CD4-positive, alpha-beta T cell treated with Interferon gamma for 1 hour (primary cell): Measurements from ENCODE around the gene EXOC4.

ENCODE experiments used
- DNase-seq: peaks from one replicate; pipeline ENCODE4 v3.0.0-alpha.2; 2020

EXOC4 gene

DNA sequence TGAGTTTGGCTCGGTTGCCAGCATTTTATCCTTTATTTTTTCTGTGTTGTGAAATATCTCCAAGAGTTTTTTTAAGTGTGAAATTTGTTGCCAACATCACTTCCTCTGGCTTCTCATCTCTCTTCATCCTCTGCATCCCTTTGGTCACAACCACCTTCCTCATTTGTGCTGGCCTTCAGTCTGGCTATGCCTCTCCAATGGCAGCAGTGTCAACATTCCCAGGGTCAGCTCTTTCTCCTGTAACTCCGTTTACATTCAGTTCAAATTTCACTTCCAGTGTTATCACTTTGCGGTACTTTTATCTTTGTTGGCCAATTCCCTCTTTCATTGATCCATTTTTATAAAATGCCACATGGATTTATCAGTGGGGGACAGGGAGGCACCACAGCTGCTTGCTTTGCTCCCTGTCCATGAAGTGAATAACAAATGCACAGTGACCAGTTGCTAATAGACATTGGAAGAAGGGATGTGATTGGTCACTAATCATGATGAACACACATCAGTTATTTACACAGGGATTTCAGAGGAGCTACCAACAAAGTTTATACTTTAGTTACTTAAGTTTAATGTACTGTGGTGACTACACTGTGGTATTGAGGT, 562.8 kb downstream of the EXOC4 start:
- DNase-seq: no peak

DNA sequence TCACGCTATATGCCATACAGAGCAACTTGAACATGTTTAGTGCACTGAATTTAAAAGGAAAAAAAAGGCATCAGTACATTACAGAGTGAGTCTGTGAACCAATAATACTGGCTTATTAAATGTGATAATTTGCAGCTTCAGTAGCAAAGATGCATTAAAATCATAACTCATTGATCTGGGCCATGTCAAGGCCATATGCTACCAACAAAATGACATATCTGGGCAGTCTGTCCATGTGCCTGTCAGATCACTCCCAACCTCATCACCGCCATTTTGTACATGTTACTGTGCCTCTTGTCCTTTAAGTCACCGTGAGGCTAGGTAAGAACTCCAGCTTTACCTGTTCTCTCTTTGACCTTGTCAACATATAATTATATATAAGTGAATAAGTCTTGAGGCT, 566.8 kb downstream of the EXOC4 start:
- DNase-seq: no peak

DNA sequence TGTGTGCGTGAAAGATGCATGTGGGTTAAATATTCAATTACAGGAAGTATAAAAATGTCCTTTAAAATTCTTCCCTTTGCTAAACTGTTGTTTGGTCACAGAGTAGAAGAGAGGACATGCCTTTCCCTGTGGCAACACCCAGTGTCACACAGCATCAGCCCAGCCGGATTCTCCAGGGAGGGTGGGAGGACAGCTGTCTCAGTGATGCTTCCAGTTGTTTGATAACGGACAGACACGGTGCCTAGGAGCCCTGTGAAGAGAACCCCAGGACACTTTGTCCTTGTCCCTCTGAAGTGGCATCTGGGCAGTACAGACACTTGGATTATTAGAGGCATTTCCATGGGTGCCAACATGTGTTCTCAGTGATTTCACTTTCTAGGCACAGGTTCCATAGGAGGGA, 567.7 kb downstream of the EXOC4 start:
- DNase-seq: no peak

DNA sequence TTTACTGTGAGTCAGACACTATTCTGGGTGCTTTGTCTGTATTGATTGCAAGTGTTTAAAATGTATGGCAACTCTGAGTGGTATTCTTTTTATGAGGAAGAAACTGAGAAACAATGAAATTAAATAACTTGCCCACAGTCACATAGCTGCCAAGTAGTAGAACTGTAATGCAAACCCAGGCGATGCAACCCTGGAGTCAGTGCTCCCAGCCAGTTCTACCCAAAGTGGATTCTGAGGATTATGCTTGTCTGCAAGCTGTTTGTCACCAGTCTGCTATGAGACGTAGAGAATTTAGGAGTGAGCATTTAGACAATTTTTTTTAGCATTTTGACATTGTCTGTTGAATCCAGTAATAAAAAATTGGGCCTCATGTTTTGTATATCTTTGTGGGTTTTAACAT, 568.3 kb downstream of the EXOC4 start:
- DNase-seq: no peak

DNA sequence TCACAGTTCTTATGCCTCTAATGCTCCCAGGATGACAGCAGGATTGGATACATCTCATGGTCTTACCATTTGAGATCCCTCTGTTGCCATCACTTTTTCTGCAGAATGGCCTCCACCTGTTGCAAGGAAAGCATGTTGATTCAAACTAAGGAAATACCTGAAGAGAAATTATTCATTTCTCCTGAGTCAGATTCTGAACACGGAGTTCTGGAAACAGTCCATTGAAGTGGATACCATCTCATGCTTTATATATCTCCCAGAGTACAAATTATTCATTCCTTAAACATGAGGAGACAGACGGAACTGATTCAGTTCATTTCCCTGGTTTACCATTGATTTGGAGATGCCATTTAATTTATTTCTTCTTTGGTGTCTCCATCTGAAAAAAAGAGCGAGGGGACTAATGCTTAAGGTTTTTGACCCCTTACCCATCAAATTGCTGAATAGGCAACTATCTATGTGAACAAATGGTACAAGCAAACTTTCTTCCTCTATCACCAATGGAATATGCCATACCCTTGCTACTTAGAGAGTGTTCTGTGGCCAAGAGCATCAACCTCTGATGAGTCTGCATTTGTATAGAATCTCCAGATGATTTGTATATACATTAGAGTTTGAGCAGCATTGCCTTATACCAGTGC, 569.2 kb downstream of the EXOC4 start:
- DNase-seq: no peak

DNA sequence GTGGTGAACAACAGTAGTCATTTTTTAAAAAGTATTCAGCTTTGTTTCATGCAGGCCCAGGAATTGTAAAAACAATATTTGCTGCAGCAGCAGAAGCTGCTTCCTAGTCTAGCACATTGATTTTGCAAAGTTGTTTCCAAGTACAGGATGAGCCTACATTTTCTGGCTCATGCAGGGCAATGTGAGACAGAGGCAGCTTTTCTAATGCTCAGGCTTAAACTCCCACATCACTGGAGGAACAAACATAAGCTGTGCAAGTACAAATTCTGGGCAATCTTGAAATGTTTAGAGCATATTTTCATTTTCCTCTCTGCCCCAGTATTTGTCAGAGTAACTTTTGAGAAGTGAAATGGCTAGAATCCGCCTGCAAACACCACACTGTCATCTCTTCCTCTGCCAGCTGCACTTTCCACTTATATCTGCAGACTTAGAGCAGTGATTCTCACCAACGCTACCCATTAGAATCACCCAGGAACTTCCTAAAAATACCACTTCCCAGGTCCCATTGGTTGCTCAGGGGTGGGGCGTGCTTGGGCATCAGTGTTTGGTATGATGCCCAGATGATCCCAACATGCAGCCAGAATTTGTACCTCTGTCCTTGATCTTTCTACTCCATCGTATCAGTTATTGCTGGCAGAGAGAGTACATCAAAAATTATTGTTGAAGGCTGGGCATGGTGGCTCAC, 570.1 kb downstream of the EXOC4 start:
- DNase-seq: no peak

DNA sequence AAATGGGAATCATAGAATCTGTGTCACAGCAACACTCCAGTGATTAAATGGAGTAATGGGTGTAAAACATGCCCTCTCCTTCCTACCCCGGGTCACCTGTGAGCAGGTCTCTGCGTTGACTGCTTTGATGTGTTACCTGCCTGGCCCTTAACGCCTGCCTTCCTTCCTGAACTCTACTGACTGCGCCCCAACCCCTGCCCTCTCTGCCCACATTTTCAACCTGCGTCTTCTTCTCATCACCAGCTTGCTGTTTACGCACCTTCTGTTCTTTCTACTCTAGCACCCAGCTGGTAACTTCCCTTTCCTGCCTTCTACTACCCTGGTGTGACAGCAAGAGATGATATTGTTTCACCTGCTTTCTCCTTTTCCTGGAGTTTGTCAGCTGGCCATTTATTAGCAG, 571.3 kb downstream of the EXOC4 start:
- DNase-seq: no peak

DNA sequence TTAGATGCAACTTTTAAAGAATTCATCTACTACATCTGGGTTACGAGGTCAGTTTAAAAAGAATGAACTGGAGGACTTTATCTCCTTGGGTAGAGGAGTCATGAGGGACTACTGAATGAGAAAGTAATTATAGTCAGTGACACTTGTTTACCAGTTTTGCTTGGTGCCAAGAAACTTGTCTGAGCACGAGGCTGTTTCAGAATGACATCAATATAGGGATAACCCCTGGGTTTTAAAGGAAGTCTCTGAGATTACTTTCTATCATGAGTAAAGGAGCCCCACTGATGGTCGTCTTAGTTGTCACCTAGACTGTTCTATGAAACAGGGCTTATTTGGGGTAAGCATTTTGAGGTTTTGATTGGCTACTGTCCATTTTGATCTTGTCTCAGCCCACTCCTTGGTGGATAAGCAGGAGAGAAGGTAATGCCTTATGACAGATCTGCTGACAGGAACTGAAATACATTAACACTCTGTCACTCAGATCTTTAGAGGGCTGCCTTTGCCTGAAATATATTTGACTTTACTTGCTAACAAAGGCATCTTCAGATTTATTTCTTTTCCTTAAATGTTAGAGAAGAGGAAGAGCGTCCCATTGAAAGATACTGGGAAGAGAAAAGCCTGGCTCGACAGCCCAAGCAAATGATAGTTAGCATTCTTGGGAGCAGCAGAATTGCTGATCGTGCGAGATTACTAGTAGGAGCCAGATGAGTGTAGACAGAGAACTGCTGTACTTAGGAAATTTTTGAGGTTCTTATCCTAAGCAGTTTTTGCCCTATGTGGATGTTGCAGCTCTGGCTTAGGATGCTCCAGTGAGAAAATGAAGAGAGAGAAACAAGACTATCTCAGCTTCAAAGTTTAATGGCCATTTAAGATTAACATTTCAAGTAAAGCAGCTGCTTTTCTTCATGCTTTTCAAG, 575.1 kb downstream of the EXOC4 start:
- no peak for DNase-seq

DNA sequence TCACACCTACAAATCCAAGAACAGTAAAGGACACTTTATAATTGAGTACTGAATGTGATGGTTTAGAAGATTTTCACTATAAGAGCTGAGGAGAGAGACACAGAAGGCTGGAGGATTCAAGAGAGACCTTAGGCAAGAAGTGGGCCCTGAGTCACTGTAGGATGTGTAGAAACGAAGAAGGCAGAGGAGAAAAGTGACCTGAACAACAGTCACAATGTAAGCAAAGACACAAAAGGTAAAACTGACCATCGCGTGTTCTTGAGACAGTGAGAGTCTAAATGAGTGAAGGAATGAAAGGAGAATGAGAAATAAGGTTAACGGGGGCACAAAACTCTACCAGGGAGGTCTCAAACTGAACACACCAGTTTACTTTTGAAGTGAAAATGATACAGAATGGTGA, 576.0 kb downstream of the EXOC4 start:
- no peak for DNase-seq

DNA sequence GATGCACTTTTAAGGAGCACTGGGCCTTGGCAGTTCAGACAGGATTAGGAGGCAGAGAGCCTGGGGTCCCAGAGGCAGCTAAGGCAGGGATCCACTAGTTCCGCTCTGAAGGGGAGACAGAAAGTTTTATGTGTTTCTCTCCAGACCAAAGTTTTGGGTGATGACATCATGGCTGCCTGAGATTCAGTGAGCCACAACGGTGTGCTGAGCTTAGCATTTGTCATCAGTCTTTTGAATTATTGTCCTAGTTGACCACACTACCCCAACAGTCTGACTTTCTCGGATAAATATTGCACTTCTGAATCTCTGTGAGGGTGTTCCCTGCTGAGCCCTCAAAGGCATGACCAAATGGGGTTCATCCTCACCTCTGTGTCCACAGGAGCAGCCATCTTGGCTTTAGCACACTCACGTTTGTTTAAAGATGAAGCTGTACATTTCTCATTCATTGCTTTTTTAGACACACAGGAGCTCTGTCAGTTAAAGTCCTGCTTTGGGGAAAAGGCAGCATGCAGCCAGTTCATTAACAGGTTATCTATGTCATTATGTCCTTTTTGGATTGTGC, 576.5 kb downstream of the EXOC4 start:
- no peak for DNase-seq

DNA sequence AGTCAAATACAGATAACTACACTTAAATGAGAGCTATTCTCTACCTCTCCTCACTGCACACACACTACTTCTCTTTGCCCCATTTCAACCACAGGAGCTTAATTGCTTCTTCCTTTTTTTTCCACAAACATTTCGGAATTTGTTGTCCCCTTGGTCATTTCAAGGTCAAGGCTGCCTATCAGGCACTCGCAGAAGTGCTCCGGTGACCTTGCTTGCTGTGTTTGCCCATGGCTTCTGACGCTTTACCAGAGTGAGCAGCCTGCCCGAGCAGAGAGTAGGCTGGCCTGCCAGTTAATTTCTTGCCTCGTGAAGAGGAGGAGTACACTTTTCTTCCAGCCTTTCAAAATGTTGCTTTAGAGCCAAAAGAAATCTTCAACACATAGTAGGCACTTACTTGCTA, 577.2 kb downstream of the EXOC4 start:
- DNase-seq: no peak

DNA sequence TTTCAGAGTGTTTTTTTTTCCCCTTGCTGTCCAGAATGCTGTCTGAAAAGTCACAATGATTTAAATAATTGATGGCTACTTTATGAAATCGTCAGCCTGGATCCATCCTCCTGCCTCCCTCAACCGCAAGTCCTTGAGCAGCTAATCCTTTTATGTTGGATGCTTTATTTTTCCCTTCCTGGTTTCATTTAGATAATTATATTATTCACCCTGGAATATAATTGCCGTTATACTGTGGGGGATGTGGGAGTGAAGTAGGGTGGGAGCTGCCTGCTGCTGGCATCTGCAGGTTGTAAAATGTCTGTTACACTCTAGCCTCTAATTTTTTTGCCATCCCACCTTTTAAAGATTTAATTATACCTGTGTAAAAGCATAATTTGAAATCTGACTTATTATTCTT, 583.8 kb downstream of the EXOC4 start:
- no peak for DNase-seq

DNA sequence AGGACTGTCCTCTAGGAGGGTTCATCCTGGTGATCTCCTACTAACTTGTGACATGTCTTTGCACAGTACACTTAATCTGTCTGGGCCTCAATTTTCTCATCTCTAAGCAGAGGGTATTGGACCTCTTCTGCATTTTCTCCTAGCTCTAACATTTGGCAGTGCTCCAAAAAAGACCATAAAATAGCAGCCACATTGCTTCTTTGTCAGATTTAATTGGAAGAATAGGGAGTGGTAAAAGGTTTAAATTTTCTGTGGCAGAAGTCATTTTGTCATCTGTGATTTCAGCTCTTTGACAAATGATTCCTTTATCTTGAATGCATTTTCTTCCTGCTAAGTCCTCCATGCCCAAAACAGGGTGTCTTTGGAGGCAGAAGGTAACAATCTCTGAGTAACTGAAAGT, 584.3 kb downstream of the EXOC4 start:
- DNase-seq: no peak

DNA sequence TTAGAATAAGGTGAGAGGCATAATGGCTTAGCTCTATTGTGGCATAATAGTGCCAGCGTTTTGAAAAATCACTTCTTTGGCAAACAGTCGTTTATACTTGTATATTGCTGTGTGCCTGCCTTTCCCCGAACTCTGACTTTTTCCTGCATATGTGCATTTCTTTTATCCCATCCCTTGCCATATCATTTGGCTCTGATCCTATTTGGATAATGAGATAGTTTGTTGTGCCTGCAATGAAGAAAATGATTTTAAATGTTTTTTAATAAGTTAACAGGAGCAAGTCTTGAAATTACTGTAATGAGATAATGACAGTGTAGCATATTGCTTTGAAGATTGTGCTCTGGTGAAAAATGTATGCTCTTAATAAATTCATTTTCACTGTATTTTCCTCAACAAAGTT, 586.2 kb downstream of the EXOC4 start:
- no peak for DNase-seq

DNA sequence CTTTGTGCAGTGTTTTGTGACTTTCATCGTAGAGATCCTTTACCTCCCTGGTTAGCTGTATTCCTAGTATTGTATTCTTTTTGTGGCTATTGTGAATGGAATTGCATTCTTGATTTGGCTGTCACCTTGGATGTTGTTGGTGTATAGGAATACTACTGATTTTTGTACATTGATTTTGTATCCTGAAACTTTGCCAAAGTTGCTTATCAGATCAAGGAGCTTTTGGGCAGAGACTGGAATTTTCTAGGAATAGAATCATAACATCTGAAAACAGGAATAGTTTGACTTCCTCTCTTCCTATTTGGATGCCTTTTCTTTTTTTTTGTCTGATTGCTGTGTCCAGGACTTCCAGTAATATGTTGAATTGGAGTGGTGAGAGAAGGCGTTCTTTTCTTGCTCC, 590.5 kb downstream of the EXOC4 start:
- no peak for DNase-seq

DNA sequence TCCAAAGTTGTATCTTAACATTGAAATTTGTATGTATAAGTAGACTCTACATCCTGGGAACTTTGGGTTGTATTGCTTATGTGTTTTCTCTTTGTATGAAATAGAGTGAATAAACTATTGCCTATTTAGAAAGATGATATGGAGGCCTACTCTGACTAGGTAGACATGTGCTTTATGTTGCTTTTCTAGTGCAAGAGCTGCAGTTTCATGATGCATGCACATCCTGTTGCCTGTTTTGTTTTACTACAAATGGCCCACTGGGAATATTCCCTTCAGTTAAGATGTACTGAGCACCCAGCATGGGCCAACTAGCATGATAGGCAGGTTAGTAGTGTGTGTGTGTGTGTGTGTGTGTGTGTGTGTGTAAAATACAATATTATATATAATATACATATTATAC, 592.1 kb downstream of the EXOC4 start:
- DNase-seq: no peak

DNA sequence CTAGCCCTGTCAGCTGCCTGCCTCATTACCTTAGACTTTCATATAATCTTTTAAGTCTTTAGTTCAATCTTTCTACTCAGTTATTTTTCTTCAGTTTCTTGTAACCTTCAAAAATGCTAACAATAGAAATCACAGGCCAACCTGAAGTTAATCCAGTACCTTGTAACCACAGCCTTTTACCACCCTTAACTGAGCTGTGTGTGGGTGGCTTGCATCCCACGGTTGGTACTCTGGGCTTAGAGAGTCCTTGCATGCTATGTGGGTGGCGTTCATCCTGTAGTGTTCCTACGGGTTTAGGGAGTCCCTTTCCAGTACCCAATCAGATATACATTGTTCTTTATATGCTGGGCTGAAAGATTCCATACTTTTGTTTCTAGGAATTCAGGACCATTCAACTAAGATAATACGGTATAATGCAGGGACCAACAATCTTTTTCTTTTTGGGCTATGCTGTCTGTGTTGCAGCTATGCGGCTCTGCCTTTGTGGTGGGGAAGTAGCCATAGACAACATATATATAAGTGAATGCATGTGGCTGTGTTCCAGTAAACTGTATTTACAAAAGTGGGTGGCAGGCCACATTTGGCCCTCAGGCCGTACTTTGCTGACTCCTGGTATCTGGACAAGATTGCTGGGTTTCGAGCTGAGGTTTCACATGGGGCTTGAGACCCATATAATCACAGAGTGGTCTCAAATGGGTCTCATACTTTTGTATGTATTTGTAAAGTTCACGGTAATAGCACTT, 593.5 kb downstream of the EXOC4 start:
- no peak for DNase-seq

DNA sequence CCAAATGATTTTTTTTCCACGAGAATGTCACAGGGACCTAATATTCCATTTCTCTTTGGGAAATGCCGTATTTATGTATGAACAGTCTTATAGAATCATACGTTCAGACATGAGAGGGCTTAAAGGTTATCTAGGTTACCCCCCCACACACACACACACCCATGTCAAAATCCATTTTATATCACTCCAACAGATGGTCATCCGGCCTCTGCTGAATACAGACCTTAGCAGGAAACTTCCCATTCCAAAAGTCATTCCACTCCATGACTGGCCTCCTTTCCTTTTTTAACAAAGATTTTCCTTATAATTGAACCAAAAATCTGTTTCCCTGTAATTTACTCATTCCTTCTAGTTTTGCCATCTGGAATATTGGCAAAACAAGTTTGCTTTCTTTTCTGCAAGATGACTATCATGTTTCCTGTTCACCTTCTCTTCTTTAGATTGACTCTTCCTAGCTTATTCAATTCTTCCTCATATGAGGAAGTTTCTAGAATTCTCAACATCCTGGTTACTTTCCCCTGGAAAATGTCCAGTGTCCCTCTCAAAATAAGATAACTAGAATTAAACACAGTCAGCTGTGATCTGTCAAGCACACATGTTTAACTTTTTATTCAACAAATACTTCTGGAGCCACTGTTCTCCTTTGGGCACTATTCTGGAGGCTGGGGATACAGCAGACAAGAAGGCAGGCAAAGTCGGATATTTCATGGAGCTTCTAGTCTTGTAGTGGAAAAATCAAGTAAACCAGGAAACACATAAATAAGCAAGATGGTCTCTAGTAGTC, 597.8 kb downstream of the EXOC4 start:
- no peak for DNase-seq

DNA sequence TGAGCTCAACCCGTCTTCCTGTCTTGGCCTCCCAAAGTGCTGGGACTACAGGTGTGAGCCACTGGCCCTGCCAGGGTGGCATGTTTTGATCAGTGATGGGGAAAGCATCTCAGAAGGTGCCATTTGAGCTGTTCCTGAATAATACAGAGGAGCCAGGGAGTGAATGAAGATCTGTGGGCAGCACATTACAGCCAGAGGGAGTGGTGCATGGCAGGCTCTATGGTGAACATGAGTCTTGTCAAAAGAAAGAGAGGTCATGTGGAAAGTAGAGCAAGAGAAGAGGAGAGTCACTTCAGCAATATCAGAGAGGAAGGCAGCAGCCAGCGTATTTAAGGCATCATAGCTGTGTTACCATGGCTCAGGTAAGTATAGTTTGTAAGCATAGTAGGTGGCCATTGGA, 598.5 kb downstream of the EXOC4 start:
- no peak for DNase-seq

DNA sequence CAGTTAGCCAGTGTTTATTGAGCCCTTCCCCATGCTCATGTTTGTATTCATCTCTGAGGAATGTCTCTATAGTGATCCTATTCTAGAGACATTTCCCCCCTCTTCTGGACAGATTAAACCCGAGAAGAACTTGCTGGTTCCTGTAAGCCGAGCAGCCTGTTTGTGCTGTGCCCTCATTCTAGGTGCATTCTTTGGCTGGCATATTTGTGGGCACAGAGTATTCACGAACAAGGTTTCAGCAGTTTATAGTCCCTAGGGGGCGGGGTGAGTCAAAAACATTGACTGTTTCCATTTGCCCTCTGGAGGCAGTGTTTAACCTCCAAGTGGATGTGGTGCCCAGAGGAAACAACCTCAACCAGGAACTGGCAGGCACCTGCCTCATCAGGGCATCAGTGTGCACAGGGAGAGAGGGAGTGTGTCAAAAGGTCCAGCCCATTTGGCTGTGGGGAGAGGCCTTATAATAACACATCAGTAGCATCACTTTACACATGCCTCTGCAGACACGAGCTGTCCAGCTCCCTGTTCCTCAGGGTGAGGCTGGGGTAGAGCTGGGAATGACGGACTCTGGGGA, 600.9 kb downstream of the EXOC4 start:
- DNase-seq: no peak

DNA sequence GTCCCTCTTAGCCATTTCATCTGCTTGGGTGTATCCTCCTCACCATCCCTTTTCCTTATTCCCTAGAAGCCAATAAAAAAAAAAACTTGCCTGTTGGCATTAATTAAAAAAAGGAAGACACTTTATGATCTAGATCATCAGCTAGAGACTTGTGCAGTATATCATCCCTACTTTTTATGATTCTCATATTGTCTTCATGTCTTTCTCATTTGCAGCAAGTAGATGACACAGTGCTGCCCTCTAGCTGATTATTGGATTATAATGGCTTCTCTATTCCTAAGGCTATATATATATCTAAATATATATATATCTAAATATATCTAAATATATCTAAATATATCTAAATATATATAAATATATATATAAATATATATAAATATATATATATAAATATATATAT, 601.9 kb downstream of the EXOC4 start:
- no peak for DNase-seq
